Mesenchymal stem cell (in vitro differentiated cells and primary cell): ENCODE results near the gene FOXA2.

Experiments
- DNase-seq: peaks from one replicate; pipeline ENCODE4 v3.0.0-alpha.2; 2013
- H2AFZ ChIP-seq: one replicate; pipeline ENCODE4 v1.6.1; 2013; ENCODE audit warnings: low read depth, mild to moderate bottlenecking, control low read depth, inconsistent platforms, low read length, moderate library complexity
- H2AK5ac ChIP-seq: 2 replicates; pipeline ENCODE4 v1.6.1; 2013; ENCODE audit warnings: low read length, moderate library complexity, mild to moderate bottlenecking, inconsistent platforms; ENCODE audit not compliant: severe bottlenecking
- H2BK120ac ChIP-seq: one replicate; pipeline ENCODE4 v1.6.1; 2013; ENCODE audit warnings: low read depth, mild to moderate bottlenecking, inconsistent platforms, low read length, moderate library complexity
- H2BK12ac ChIP-seq, 2 experiments: one replicate each; pipeline ENCODE4 v1.6.1; 2013; ENCODE audit warnings: inconsistent platforms in 2 of 2, low read length in 2 of 2, mild to moderate bottlenecking in 2 of 2, moderate library complexity in 2 of 2, control low read depth in 1 of 2
- H2BK15ac ChIP-seq: one replicate; pipeline ENCODE4 v1.6.1; 2013; ENCODE audit warnings: mild to moderate bottlenecking, low read depth, inconsistent platforms; ENCODE audit not compliant: poor library complexity, severe bottlenecking
- H2BK5ac ChIP-seq: 2 replicates; pipeline ENCODE4 v1.6.1; 2013; ENCODE audit warnings: low read depth, mild to moderate bottlenecking, low read length, control low read depth, inconsistent platforms; ENCODE audit not compliant: poor library complexity, severe bottlenecking
- H3K14ac ChIP-seq, 2 experiments: one replicate each; pipeline ENCODE4 v1.6.1; 2013; ENCODE audit warnings: inconsistent platforms in 2 of 2, low read length in 2 of 2, control low read depth in 1 of 2, mild to moderate bottlenecking in 1 of 2, moderate library complexity in 1 of 2
- H3K18ac ChIP-seq, 2 experiments: one replicate each; pipeline ENCODE4 v1.6.1; 2013; ENCODE audit warnings: inconsistent platforms in 2 of 2, low read length in 2 of 2, control low read depth in 1 of 2, low read depth in 1 of 2, mild to moderate bottlenecking in 1 of 2
- H3K23ac ChIP-seq, 2 experiments: one replicate each; pipeline ENCODE4 v1.6.1; 2013; ENCODE audit warnings: inconsistent platforms in 2 of 2, low read length in 2 of 2, mild to moderate bottlenecking in 2 of 2, moderate library complexity in 2 of 2, control low read depth in 1 of 2
- H3K27ac ChIP-seq: 2 replicates; pipeline ENCODE4 v1.5.1; 2013; ENCODE audit warnings: mild to moderate bottlenecking, moderate library complexity, low read length, control low read depth, inconsistent platforms; ENCODE audit not compliant: poor library complexity, severe bottlenecking
- H3K27me3 ChIP-seq, 2 experiments: 2 replicates each; pipeline versions ENCODE4 v1.6.1 to v1.7.0; 2013; ENCODE audit warnings: low read length in 2 of 2, mild to moderate bottlenecking in 2 of 2, moderate library complexity in 2 of 2, control low read depth in 1 of 2, inconsistent platforms in 1 of 2; ENCODE audit not compliant: control insufficient read depth in 1 of 2, insufficient read depth in 1 of 2
- H3K36me3 ChIP-seq, 2 experiments: 2 replicates each; pipeline versions ENCODE4 v1.6.1 to v1.7.0; 2013; ENCODE audit warnings: low read length in 2 of 2, control low read depth in 1 of 2, inconsistent platforms in 1 of 2, low read depth in 1 of 2, mild to moderate bottlenecking in 1 of 2; ENCODE audit not compliant: insufficient read depth in 2 of 2, control insufficient read depth in 1 of 2
- H3K4ac ChIP-seq, 2 experiments: one replicate each; pipeline ENCODE4 v1.6.1; 2013; ENCODE audit warnings: inconsistent platforms in 2 of 2, low read length in 2 of 2, mild to moderate bottlenecking in 2 of 2, moderate library complexity in 2 of 2, control low read depth in 1 of 2, low read depth in 1 of 2
- H3K4me1 ChIP-seq: 2 replicates; pipeline ENCODE4 v1.6.1; 2013; ENCODE audit warnings: low read depth, low read length, control low read depth; ENCODE audit not compliant: control insufficient read depth, insufficient read depth
- H3K4me2 ChIP-seq: 2 replicates; pipeline ENCODE4 v1.6.1; 2013; ENCODE audit warnings: low read length, mild to moderate bottlenecking, inconsistent platforms; ENCODE audit not compliant: poor library complexity, severe bottlenecking
- H3K4me3 ChIP-seq, 2 experiments: 2 replicates each; pipeline versions ENCODE4 v1.5.1 to v1.7.0; 2013; ENCODE audit warnings: low read length in 2 of 2, mild to moderate bottlenecking in 2 of 2, control low read depth in 1 of 2, low read depth in 1 of 2; ENCODE audit not compliant: insufficient read depth in 1 of 2
- H3K79me1 ChIP-seq: replicated peaks from 2 replicates; pipeline ENCODE4 v1.6.1; 2013; ENCODE audit warnings: mild to moderate bottlenecking, control low read depth, low read length, inconsistent platforms; ENCODE audit not compliant: poor library complexity, severe bottlenecking
- H3K9ac ChIP-seq: 2 replicates; pipeline ENCODE4 v1.7.0; 2013; ENCODE audit warnings: mild to moderate bottlenecking, low read length, moderate library complexity
- H3K9me3 ChIP-seq: 2 replicates; pipeline ENCODE4 v1.7.0; 2013; ENCODE audit warnings: mild to moderate bottlenecking, low read length; ENCODE audit not compliant: control insufficient read depth
- H4K8ac ChIP-seq: one replicate; pipeline ENCODE4 v1.6.1; 2013; ENCODE audit warnings: inconsistent platforms, mild to moderate bottlenecking, low read length, moderate library complexity
- H4K91ac ChIP-seq: one replicate; pipeline ENCODE4 v1.6.1; 2013; ENCODE audit warnings: mild to moderate bottlenecking, low read length, inconsistent platforms
- WGBS: methylation state at CpG from one replicate; pipeline ENCODE4 v1.1.7; 2013; ENCODE audit warnings: mixed read lengths; 5-methylcytosine and 5-hydroxymethylcytosine counted together

The FOXA2 gene

DNA sequence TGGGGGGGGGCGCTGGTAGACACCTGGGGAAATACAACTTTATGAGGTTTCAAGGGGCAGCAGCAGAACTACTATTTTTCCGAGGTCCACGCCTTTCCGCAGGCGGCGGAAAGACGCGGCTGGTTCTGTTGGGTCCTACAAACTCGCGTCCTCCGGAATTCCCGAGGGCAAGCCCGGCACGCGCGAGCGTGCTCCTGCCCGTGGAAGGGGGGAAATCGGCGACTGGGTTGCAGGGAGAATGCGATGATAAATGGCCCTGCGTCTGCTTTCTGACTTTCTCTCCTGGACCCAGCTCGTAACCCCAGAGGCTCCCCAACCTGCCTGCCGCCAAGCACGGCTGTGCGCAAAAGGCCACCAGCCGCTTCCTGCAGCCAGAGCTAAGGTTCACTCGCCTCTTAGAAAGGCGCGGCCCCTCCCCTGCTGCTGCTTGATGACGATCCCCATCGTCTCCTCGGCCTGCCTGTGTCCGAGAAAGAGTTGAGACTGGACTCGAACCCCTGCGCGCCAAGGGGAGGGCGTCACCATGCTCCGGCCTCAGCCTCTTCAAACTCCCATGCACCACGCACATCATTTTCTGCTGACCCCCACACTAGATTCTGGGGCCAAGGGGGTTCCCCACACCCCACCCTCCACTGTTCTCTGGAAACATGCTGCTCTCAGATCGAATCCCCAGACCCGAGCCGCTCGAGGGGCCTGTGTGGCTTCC, 6.7 kb downstream of the FOXA2 start:
- DNase-seq = no peak
- Histone ChIP-seq H2AFZ (no peak overlapping the region), H3K18ac (no peak overlapping the region), H2BK15ac (no peak overlapping the region), H2BK5ac (no peak overlapping the region), H3K27ac (no peak overlapping the region), H3K4me2 (peak overlapping the region; percentile 9), H3K4ac (no peak overlapping the region), H3K9ac (no peak overlapping the region), H3K14ac (peak overlapping the region in 1 of 2 experiments; percentile 15), H2BK12ac (no peak overlapping the region), H2AK5ac (no peak overlapping the region), H3K23ac (no peak overlapping the region), H3K4me3 (no peak overlapping the region), H3K9me3 (peaks cover 2% of the 10 kb centered on the region), H4K8ac (no peak overlapping the region), H3K4me1 (peaks cover 22% of the 10 kb centered on the region), H4K91ac (no peak overlapping the region), H3K36me3 (no peaks in the 10 kb centered on the region), H3K79me1 (no peaks in the 10 kb centered on the region), H3K27me3 (peaks cover 94 to 99% of the 10 kb centered on the region in 2 experiments), H2BK120ac (no peak overlapping the region)
- 2% methylated on average over 38 of the region's 44 CpGs for WGBS

DNA sequence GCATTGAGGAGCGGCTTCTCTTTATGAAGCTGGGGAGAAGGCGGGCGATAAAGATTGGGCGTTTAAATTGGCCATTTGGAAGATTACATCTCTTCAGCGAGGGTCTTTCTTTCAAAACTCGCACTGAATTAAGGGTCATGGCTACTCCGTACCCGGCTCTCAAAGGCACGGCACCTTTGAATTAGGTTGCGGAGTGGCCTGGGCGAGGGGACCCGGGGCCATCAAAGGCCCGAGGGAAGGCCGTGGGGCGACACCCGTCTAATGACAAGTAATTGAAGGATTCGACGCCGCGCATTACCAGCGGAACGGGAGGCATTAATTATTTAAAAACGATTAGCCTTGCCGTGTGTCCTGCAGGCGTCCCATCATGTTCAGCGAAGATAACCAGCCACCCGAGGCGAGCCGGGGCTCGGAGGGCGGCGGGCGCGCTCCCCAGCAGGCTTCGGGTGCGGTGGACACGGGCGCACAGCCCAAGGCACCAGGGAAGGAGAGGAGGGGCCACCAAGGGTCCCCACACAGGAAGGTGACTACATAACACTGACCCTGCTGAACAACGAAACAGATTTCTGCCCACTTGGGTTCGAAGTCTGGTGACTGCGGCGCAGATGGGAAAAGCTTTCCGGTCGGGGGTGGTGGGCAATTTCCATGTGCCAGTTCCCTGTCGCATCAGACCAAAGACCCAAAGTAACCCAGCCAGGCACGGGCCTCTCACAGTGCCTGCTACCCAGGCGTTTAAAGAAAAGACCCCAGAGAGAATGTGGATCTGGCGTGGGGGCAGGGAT, 7.4 kb downstream of the FOXA2 start:
- H2BK12ac ChIP-seq = no peak overlapping the region
- no peak for DNase-seq
- no peak overlapping the region for H2BK5ac ChIP-seq
- H3K14ac ChIP-seq = no peak overlapping the region
- no peak overlapping the region for H2BK15ac ChIP-seq
- H3K79me1 ChIP-seq = no peaks in the 10 kb centered on the region
- H3K9ac ChIP-seq = no peak overlapping the region
- H3K18ac ChIP-seq = no peak overlapping the region
- H3K27ac ChIP-seq = no peak overlapping the region
- no peak overlapping the region for H2BK120ac ChIP-seq
- peaks cover 2% of the 10 kb centered on the region for H3K9me3 ChIP-seq
- H3K4me2 ChIP-seq = no peak overlapping the region
- H4K8ac ChIP-seq = no peak overlapping the region
- H2AK5ac ChIP-seq = no peak overlapping the region
- no peaks in the 10 kb centered on the region for H3K36me3 ChIP-seq
- no peak overlapping the region for H3K4me3 ChIP-seq
- H4K91ac ChIP-seq = no peak overlapping the region
- H3K4me1 ChIP-seq = peaks cover 14% of the 10 kb centered on the region
- H2AFZ ChIP-seq = no peak overlapping the region
- H3K4ac ChIP-seq = no peak overlapping the region
- no peak overlapping the region for H3K23ac ChIP-seq
- 5% methylated on average over 46 of the region's 48 CpGs for WGBS
- peaks cover 96 to 99% of the 10 kb centered on the region in 2 experiments for H3K27me3 ChIP-seq

DNA sequence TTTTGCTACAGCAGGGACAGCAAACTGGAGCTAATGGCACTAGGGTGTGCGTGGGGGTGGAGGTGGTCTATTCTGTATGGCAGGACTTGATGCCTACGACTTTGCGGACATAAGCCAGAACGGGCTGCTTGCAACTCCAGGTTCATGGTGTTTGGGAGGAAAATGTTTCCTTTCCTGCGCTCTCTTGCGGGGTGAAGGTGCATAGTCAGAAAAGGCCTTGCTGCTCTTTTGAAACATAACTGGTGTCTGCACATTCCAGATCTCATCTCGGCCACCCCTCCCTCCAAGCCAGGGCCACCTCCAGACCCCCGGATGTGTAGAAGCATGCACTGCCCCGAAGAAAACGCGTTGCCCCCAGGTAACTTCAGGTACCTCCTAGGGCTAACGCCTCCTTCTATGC, 8.1 kb downstream of the FOXA2 start:
- WGBS = 7% methylated on average over 9 of the region's 12 CpGs

DNA sequence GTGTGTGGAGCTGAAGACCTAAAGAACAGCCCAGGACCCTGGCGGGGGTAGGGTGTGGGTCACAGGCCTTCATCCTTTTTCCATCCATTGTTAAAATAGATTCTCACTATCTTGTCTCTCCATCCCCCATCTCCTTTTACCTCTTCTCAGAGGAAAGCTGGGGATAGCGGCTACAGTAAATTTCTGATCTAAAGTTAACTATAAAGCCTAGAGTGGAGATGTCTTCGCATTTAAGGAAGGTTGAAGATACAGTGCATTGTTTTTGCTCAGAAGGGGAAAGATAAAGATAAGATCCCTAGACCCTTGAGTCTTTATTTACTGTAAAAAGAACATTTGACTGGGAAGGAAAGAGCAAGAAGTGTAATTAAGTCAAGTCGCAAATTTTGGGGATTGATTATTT, 8.6 kb downstream of the FOXA2 start:
- no peak overlapping the region for H3K27ac ChIP-seq
- H4K8ac ChIP-seq = no peak overlapping the region
- H3K14ac ChIP-seq = no peak overlapping the region
- H3K18ac ChIP-seq = no peak overlapping the region
- no peak overlapping the region for H2AK5ac ChIP-seq
- H3K36me3 ChIP-seq = no peaks in the 10 kb centered on the region
- no peak overlapping the region for H3K4ac ChIP-seq
- H3K4me2 ChIP-seq = no peak overlapping the region
- H3K23ac ChIP-seq = no peak overlapping the region
- H2BK120ac ChIP-seq = no peak overlapping the region
- no peak overlapping the region for H3K4me3 ChIP-seq
- H3K79me1 ChIP-seq = no peaks in the 10 kb centered on the region
- no peak for DNase-seq
- no peak overlapping the region for H2BK5ac ChIP-seq
- H2AFZ ChIP-seq = no peak overlapping the region
- no peak overlapping the region for H4K91ac ChIP-seq
- H3K27me3 ChIP-seq = peaks cover 96 to 99% of the 10 kb centered on the region in 2 experiments
- H2BK15ac ChIP-seq = no peak overlapping the region
- WGBS = 4% methylated on average over 4 of the region's 4 CpGs
- no peak overlapping the region for H2BK12ac ChIP-seq
- peaks cover 13% of the 10 kb centered on the region for H3K4me1 ChIP-seq
- peaks cover 2% of the 10 kb centered on the region for H3K9me3 ChIP-seq
- no peak overlapping the region for H3K9ac ChIP-seq

More for the DNA sequence above, 8.1 kb downstream of the FOXA2 start:
- peaks cover 96 to 99% of the 10 kb centered on the region in 2 experiments for H3K27me3 ChIP-seq
- H4K91ac ChIP-seq = no peak overlapping the region
- no peak overlapping the region for H3K14ac ChIP-seq
- no peak overlapping the region for H2AFZ ChIP-seq
- no peak overlapping the region for H3K9ac ChIP-seq
- no peak overlapping the region for H3K23ac ChIP-seq
- H2BK5ac ChIP-seq = no peak overlapping the region
- peaks cover 13% of the 10 kb centered on the region for H3K4me1 ChIP-seq
- no peaks in the 10 kb centered on the region for H3K79me1 ChIP-seq
- H4K8ac ChIP-seq = no peak overlapping the region
- no peak overlapping the region for H3K27ac ChIP-seq
- H3K4me2 ChIP-seq = no peak overlapping the region
- no peaks in the 10 kb centered on the region for H3K36me3 ChIP-seq
- no peak overlapping the region for H2BK15ac ChIP-seq
- no peak overlapping the region for H3K4ac ChIP-seq
- no peak overlapping the region for H2AK5ac ChIP-seq
- no peak for DNase-seq
- H2BK120ac ChIP-seq = no peak overlapping the region
- no peak overlapping the region for H3K4me3 ChIP-seq
- peaks cover 2% of the 10 kb centered on the region for H3K9me3 ChIP-seq
- H3K18ac ChIP-seq = no peak overlapping the region
- H2BK12ac ChIP-seq = no peak overlapping the region
